PFSK-1 (cell line): ENCODE results near the gene CDRT15.

Source experiments
- POLR2AphosphoS5 ChIP-seq: IDR thresholded peaks from 2 replicates; pipeline ENCODE4 v1.6.1; 2012; ENCODE audit warnings: low read depth, mild to moderate bottlenecking, control low read depth, low read length, moderate library complexity
- SIN3A ChIP-seq: IDR thresholded peaks from 2 replicates; pipeline ENCODE4 v1.6.1; 2012; ENCODE audit warnings: mild to moderate bottlenecking, low read length, moderate library complexity, borderline replicate concordance; ENCODE audit not compliant: insufficient read depth
- TAF1 ChIP-seq: IDR thresholded peaks from 2 replicates; pipeline ENCODE4 v1.6.1; 2012; ENCODE audit warnings: low read length, control low read depth, borderline replicate concordance; ENCODE audit not compliant: insufficient read depth
- TF ChIP-seq, protein P1 (sequence below), 2 experiments: IDR thresholded peaks; 2 replicates each; pipeline versions ENCODE4 v1.6.1 to v1.8.0; 2011 to 2012; ENCODE audit warnings: low read depth in 2 of 2, low read length in 2 of 2, control low read depth in 1 of 2, inconsistent platforms in 1 of 2, mild to moderate bottlenecking in 1 of 2, moderate library complexity in 1 of 2; ENCODE audit not compliant: insufficient read depth in 1 of 2

DNA sequence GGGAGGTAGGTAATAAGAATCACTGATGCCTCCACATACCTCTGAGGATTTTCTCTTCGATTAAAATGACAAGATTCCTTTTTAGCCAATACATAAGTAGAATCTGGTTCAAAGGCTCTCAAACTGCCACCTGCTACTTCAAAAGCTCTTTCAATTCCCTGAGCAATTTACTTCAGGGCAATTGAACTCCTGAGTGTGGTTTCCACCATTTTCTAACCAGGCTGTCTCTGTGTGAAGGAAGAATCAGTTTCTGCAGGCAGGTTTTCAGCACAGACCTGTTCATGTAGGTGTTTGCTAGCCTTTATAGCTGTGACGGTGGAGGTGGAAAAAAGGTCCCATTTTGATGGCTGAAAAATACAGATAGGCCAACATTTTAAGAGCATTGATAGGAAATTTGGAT, 46.1 kb upstream of the CDRT15 start:
- TF ChIP-seq TAF1 (no peak), POLR2AphosphoS5 (no peak), SIN3A (no peak)
- TF ChIP-seq, protein P1, sequence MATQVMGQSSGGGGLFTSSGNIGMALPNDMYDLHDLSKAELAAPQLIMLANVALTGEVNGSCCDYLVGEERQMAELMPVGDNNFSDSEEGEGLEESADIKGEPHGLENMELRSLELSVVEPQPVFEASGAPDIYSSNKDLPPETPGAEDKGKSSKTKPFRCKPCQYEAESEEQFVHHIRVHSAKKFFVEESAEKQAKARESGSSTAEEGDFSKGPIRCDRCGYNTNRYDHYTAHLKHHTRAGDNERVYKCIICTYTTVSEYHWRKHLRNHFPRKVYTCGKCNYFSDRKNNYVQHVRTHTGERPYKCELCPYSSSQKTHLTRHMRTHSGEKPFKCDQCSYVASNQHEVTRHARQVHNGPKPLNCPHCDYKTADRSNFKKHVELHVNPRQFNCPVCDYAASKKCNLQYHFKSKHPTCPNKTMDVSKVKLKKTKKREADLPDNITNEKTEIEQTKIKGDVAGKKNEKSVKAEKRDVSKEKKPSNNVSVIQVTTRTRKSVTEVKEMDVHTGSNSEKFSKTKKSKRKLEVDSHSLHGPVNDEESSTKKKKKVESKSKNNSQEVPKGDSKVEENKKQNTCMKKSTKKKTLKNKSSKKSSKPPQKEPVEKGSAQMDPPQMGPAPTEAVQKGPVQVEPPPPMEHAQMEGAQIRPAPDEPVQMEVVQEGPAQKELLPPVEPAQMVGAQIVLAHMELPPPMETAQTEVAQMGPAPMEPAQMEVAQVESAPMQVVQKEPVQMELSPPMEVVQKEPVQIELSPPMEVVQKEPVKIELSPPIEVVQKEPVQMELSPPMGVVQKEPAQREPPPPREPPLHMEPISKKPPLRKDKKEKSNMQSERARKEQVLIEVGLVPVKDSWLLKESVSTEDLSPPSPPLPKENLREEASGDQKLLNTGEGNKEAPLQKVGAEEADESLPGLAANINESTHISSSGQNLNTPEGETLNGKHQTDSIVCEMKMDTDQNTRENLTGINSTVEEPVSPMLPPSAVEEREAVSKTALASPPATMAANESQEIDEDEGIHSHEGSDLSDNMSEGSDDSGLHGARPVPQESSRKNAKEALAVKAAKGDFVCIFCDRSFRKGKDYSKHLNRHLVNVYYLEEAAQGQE (IDR thresholded peaks at IDR 0.05; ENCODE audit: insufficient read depth in 1 of 2, low read depth in 2 of 2, low read length in 2 of 2), result no peak
